Measurements from ENCODE around the gene ADK. TPM values are rescaled to one million over a fixed set of nuclear protein-coding genes. Genes with fewer than 3 reads are reported as not detected.

The ADK gene
- total RNA-seq, 1 donor = 57.9 TPM

GRCh38 chr10:74153676-74154075 lies 2.7 kb downstream of the ADK start:
- no peak overlapping the region for H3K4me3 ChIP-seq (ENCODE audit: low read depth, low read length)
- no peak for DNase-seq (ENCODE audit: low read depth)
- TF ChIP-seq, protein P1, sequence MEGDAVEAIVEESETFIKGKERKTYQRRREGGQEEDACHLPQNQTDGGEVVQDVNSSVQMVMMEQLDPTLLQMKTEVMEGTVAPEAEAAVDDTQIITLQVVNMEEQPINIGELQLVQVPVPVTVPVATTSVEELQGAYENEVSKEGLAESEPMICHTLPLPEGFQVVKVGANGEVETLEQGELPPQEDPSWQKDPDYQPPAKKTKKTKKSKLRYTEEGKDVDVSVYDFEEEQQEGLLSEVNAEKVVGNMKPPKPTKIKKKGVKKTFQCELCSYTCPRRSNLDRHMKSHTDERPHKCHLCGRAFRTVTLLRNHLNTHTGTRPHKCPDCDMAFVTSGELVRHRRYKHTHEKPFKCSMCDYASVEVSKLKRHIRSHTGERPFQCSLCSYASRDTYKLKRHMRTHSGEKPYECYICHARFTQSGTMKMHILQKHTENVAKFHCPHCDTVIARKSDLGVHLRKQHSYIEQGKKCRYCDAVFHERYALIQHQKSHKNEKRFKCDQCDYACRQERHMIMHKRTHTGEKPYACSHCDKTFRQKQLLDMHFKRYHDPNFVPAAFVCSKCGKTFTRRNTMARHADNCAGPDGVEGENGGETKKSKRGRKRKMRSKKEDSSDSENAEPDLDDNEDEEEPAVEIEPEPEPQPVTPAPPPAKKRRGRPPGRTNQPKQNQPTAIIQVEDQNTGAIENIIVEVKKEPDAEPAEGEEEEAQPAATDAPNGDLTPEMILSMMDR (IDR thresholded peaks at IDR 0.05; ENCODE audit: insufficient read depth, low read depth, low read length) = no peak

- peak; percentile 76 for DNase-seq (ENCODE audit: low read depth)
- no peak overlapping the region for H3K4me3 ChIP-seq (ENCODE audit: low read depth, low read length)
- TF ChIP-seq, protein P1 (IDR thresholded peaks at IDR 0.05; ENCODE audit: insufficient read depth, low read depth, low read length) = no peak
Observed at GRCh38 chr10:74156919-74157289, 5.9 kb downstream of the ADK start.

DNA sequence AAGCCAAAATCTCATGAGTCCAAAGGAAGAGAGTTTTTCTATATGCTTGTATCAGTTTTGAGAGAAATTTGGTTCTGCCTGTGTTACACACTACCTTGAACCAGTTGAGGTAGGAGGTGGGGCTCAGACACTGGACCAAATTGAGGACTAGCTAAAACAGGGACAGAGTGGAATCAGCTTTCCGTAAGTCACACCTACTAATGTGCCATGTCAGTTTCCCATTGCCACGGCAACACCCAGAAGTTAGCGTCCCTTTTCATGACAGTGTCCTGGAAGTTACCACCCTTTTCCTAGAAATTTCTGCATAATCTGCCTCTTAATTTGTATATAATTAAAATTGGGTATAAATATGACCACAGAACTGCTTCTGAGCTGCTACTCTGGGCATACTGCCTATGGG lies 9.0 kb downstream of the ADK start:
- H3K4me3 ChIP-seq (ENCODE audit: low read depth, low read length) = no peak overlapping the region
- DNase-seq (ENCODE audit: low read depth) = no peak
- TF ChIP-seq, protein P1 (IDR thresholded peaks at IDR 0.05; ENCODE audit: insufficient read depth, low read depth, low read length) = no peak

DNA sequence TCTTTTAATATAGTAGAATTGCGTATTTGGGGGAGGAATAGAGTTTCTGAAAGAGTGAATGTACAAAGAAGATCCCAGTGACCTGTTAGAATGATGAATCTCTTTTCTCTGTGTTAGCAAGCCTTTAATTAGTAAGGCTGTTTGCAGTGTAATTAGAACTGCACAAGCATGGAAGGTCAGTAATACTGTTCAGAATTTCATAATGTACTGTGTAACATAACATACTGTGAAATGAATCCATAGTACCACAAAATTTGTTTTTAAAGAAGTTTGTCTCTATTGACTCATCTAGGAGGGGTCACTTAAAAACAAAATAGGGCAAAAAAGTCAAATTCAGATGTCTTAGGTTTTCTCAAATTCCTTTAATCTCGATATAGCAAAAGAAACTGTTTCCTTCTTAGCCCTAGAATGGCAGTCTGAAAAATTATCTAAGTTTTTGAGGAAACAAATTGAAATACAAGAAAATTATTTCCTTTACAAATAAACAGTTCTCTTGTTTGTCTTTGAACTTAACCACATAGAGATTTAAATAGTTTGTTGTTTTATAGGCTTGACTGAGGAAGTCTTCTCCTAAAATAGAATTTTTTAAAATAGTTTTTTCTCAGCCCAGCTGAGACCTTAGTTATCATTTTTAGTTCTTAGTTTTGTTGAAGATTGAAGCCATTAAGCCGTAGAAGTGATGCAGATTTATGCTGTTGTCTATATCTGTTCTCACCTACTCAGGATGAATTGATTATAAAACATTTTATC lies 12.5 kb downstream of the ADK start:
- TF ChIP-seq, protein P1 (IDR thresholded peaks at IDR 0.05; ENCODE audit: insufficient read depth, low read depth, low read length) = no peak
- no peak overlapping the region for H3K4me3 ChIP-seq (ENCODE audit: low read depth, low read length)
- no peak for DNase-seq (ENCODE audit: low read depth)

- TF ChIP-seq, protein P1 (IDR thresholded peaks at IDR 0.05; ENCODE audit: insufficient read depth, low read depth, low read length) = no peak
- peak overlapping the region; percentile 31 for H3K4me3 ChIP-seq (ENCODE audit: low read depth, low read length)
- DNase-seq (ENCODE audit: low read depth) = peak; percentile 55
Observed at GRCh38 chr10:74164716-74165529, 13.9 kb downstream of the ADK start.

DNA sequence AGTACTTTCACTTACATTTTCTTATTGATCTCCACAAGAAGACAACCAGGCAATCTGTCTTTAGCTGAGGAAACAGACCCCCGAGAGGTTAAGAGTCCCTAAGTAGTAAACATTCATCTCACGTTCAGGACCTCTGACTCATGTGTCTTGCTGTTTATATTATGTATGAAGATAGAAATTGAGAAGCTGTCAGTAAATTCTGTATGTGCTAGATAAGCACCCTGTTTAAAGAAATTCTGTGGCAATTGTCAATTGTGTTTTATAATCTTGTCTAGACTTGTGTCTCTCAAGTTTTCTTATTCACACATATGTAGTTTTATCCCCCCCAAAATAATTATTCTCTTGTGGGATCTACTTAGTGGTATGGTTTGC lies 14.5 kb downstream of the ADK start:
- TF ChIP-seq, protein P1 (IDR thresholded peaks at IDR 0.05; ENCODE audit: insufficient read depth, low read depth, low read length) = no peak
- DNase-seq (ENCODE audit: low read depth) = peak; percentile 57
- no peak overlapping the region for H3K4me3 ChIP-seq (ENCODE audit: low read depth, low read length)
